ENCODE data around the gene FGFRL1. TPM values are rescaled to one million over a fixed set of nuclear protein-coding genes. Genes with fewer than 3 reads are reported as not detected.
A peak's percentile ranks its signal among the peaks of the same experiment; 100 is the strongest.

Gene FGFRL1
- total RNA-seq, 6 experiments from 2014 or later, result 27.9 to 60.1 (median 45.7) TPM

- DNase-seq, result peak in 1 of 3 donors; percentile 33
- 23% methylated on average over 3 of the region's 50 CpGs for WGBS (ENCODE audit: insufficient coverage, low coverage, low lambda C conversion rate, missing lambda C conversion rate)
- H3K4me3 ChIP-seq, result peak overlapping the region; percentile 35 to 68 (median 66)
Measured at GRCh38 chr4:991451-992296, 19.8 kb upstream of the FGFRL1 start.

GRCh38 chr4:992297-993110, 18.9 kb upstream of the FGFRL1 start:
- DNase-seq, result peak; percentile 92 to 97 (median 96)
- TF ChIP-seq CTCF (IDR thresholded peaks at IDR 0.05) (no peak), POLR2A (IDR thresholded peaks at IDR 0.05) (peak; percentile 84)
- peaks cover 0 to 17% (median 4%) of the 10 kb centered on the region in 4 donors for H3K36me3 ChIP-seq
- intact Hi-C loops (cut with DNase I), result no loop called here
- peak overlapping the region; percentile 84 to 97 (median 94) for H3K27ac ChIP-seq
- no peaks in the 10 kb centered on the region for H3K9me3 ChIP-seq
- H3K27me3 ChIP-seq, result no peaks in the 10 kb centered on the region
- peak overlapping the region; percentile 43 to 68 (median 66) for H3K4me3 ChIP-seq
- ATAC-seq, result peak; percentile 76 to 84 (median 80)
- peaks cover 0 to 21% (median 7%) of the 10 kb centered on the region in 4 donors for H3K4me1 ChIP-seq
- 5% methylated on average over 10 of the region's 25 CpGs for WGBS (ENCODE audit: insufficient coverage, low coverage, low lambda C conversion rate, missing lambda C conversion rate)

More at GRCh38 chr4:991451-992296, 19.8 kb upstream of the FGFRL1 start:
- Histone ChIP-seq H3K27me3 (no peaks in the 10 kb centered on the region), H3K27ac (peak overlapping the region; percentile 84 to 97 (median 94)), H3K36me3 (peaks cover 0 to 17% (median 4%) of the 10 kb centered on the region in 4 donors), H3K4me1 (peaks cover 0 to 27% (median 7%) of the 10 kb centered on the region in 4 donors), H3K9me3 (no peaks in the 10 kb centered on the region)
- TF ChIP-seq POLR2A (IDR thresholded peaks at IDR 0.05) (no peak), CTCF (IDR thresholded peaks at IDR 0.05) (no peak)
- ATAC-seq, result peak in 2 of 4 donors; percentile 0 to 1
- intact Hi-C loops (cut with DNase I), result no loop called here

GRCh38 chr4:993111-994029, 18.1 kb upstream of the FGFRL1 start, which contains the start of gene SLC26A1:
Gene SLC26A1, minus strand, starts transcription at chr4:993404. Its CDS starts 1,701 bp downstream, at chr4:991703.
- peaks cover 0 to 17% (median 4%) of the 10 kb centered on the region in 4 donors for H3K36me3 ChIP-seq
- H3K27me3 ChIP-seq, result no peaks in the 10 kb centered on the region
- H3K4me3 ChIP-seq, result peak within 1 kb of the TSS; percentile 43 to 68 (median 66)
- TF ChIP-seq POLR2A (IDR thresholded peaks at IDR 0.05), result peak; percentile 18
- peak in 1 of 4 donors; percentile 8 for TF ChIP-seq CTCF (IDR thresholded peaks at IDR 0.05)
- 13% methylated on average over 7 of the region's 37 CpGs for WGBS (ENCODE audit: insufficient coverage, low coverage, low lambda C conversion rate, missing lambda C conversion rate)
- peaks cover 0 to 16% (median 7%) of the 10 kb centered on the region in 4 donors for H3K4me1 ChIP-seq
- peak; percentile 83 to 93 (median 89) for DNase-seq
- H3K27ac ChIP-seq, result peak within 1 kb of the TSS; percentile 84 to 97 (median 94)
- intact Hi-C loops (cut with DNase I), result no loop called here
- no peaks in the 10 kb centered on the region for H3K9me3 ChIP-seq
- ATAC-seq, result peak; percentile 65 to 72 (median 70)

All from right lobe of liver (tissue), 6 donors.